ENCODE results near the gene HIC1.
A peak's percentile ranks its signal among the peaks of the same experiment; 100 is the strongest.

DNA sequence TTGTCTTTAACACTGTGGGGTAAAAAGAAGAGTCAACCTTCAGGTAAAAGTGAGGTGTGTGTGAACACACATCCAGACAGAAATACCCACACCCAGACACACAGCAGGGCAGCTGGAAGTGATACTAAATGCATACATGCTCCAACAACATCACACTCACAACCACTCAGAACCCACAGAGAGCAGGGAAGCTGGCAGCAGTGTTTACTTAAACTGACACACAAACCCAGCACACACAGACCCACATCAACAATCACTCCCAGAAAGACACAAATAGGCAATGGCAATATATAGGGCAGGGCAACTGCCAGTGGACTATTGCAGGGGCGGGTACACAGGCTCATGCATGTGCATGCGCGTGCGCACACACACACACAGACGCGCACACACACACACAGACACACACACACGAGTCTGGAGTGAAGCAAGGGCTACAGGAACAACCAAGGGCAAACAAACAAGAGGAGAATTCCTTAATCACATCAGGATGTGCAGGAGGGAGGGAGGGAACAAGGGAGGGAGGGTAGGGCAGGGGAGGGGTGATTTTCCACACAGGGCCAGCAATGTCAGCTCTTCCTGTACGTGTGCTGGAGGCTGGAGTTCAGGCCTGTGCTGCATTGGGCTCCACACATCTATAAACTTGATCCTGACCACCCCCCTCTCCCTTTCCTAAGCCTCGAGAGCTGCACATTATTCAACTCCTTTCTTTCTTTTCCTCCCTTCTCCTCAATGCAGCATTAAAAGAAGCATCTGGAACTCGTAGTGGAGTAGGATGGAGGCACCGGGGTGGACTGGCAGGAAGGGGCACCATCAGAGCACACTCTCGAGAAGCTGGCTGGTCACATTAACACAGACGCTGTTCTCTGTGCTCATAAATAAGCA is 30.1 kb downstream of the HIC1 start:
- TF ChIP-seq POLR2A (IDR thresholded peaks at IDR 0.05) (peak in 1 of 4 donors; percentile 8), CTCF (IDR thresholded peaks at IDR 0.05) (no peak)
